IMR-90 (cell line): ENCODE results near the gene PCYT1A. TPM values are rescaled to one million over a fixed set of nuclear protein-coding genes. Genes with fewer than 3 reads are reported as not detected.

Experiments used
- ATAC-seq: fragments of 200-7000 bp; cut with Tn5 transposase; 2 replicates; pipeline ENCODE4 v1.9.1; 2020; ENCODE audit warnings: low read depth, mild to moderate bottlenecking, moderate library complexity
- BruUV-seq: library from RNA; stranded (reverse); fragments of 400-500 nt; replicated peaks from 2 replicates; lab custom pipeline; 2021; lab: Mats Ljungman, UMichigan
- CTCF ChIA-PET: fragments of 300-600 bp; formaldehyde crosslinking; extraction: SDS; loops from one replicate; lab custom pipeline; 2021; ENCODE audit warnings: antibody characterized with exemption; lab: Yijun Ruan, JAX
- POLR2A ChIA-PET: fragments of 300-600 bp; sonication (Branson Sonifier 250); formaldehyde crosslinking; loops from one replicate; lab custom pipeline; 2022; ENCODE audit warnings: antibody characterized with exemption; ENCODE audit not compliant: unreplicated experiment; lab: Charles Lee
- DNase-seq: peaks from one replicate; pipeline ENCODE4 v3.0.0; 2013
- H2AFZ ChIP-seq: replicated peaks from 2 replicates; pipeline ENCODE3; 2013; ENCODE audit warnings: low read length, mild to moderate bottlenecking; ENCODE audit not compliant: poor library complexity
- H2AK5ac ChIP-seq: 2 replicates; pipeline ENCODE4 v1.6.1; 2013; ENCODE audit warnings: low read depth, low read length, inconsistent platforms
- H2AK9ac ChIP-seq: replicated peaks from 2 replicates; pipeline ENCODE3; 2013; ENCODE audit warnings: mild to moderate bottlenecking, low read depth, low read length, moderate library complexity; ENCODE audit not compliant: poor library complexity
- H2BK120ac ChIP-seq: 2 replicates; pipeline ENCODE4 v1.6.1; 2013; ENCODE audit warnings: low read depth, low read length, inconsistent platforms
- H2BK15ac ChIP-seq: 3 replicates; pipeline ENCODE4 v1.6.1; 2013; ENCODE audit warnings: low read depth, low read length, inconsistent platforms
- H2BK20ac ChIP-seq: 2 replicates; pipeline ENCODE4 v1.6.1; 2013; ENCODE audit warnings: low read depth, mild to moderate bottlenecking, inconsistent platforms, low read length, moderate library complexity
- H2BK5ac ChIP-seq: 2 replicates; pipeline ENCODE4 v1.6.1; 2013; ENCODE audit warnings: mild to moderate bottlenecking, low read depth, low read length, inconsistent platforms; ENCODE audit not compliant: poor library complexity, severe bottlenecking
- H3K14ac ChIP-seq: replicated peaks from 2 replicates; pipeline ENCODE4 v1.6.1; 2013; ENCODE audit warnings: low read depth, low read length, inconsistent platforms
- H3K18ac ChIP-seq: 2 replicates; pipeline ENCODE4 v1.6.1; 2013; ENCODE audit warnings: low read depth, low read length, control low read depth
- H3K23ac ChIP-seq: 2 replicates; pipeline ENCODE4 v1.6.1; 2013; ENCODE audit warnings: low read depth, low read length, inconsistent platforms
- H3K27ac ChIP-seq: 2 replicates; pipeline ENCODE4 v1.5.1; 2013; ENCODE audit warnings: mild to moderate bottlenecking, control low read depth, low read length; ENCODE audit not compliant: insufficient read depth
- H3K27me3 ChIP-seq: 2 replicates; pipeline ENCODE4 v1.6.1; 2013; ENCODE audit warnings: low read length; ENCODE audit not compliant: control insufficient read depth, insufficient read depth
- H3K36me3 ChIP-seq: 2 replicates; pipeline ENCODE4 v1.6.1; 2013; ENCODE audit warnings: low read length, mixed read lengths; ENCODE audit not compliant: control insufficient read depth, insufficient read depth
- H3K4ac ChIP-seq: 2 replicates; pipeline ENCODE4 v1.6.1; 2013; ENCODE audit warnings: low read depth, low read length, inconsistent platforms
- H3K4me1 ChIP-seq: 2 replicates; pipeline ENCODE4 v1.6.1; 2013; ENCODE audit warnings: low read length, mixed read lengths; ENCODE audit not compliant: control insufficient read depth, insufficient read depth
- H3K4me2 ChIP-seq: 2 replicates; pipeline ENCODE4 v1.6.1; 2013; ENCODE audit warnings: low read depth, mild to moderate bottlenecking, control low read depth, low read length, moderate library complexity
- H3K4me3 ChIP-seq: 2 replicates; pipeline ENCODE4 v1.5.1; 2013; ENCODE audit warnings: low read depth, mild to moderate bottlenecking, control low read depth, low read length, moderate library complexity; ENCODE audit not compliant: insufficient read depth
- H3K56ac ChIP-seq: 2 replicates; pipeline ENCODE4 v1.6.1; 2013; ENCODE audit warnings: low read length, inconsistent platforms; ENCODE audit not compliant: insufficient read depth; ENCODE audit errors: extremely low read depth
- H3K79me1 ChIP-seq, 2 experiments: 2 replicates each; pipeline ENCODE4 v1.6.1; 2013; ENCODE audit warnings: low read length in 2 of 2, inconsistent platforms in 1 of 2, low read depth in 1 of 2
- H3K9ac ChIP-seq: 2 replicates; pipeline ENCODE4 v1.6.1; 2013; ENCODE audit warnings: low read depth, low read length, control low read depth
- H3K9me1 ChIP-seq: 2 replicates; pipeline ENCODE4 v1.6.1; 2013; ENCODE audit warnings: low read length, inconsistent platforms; ENCODE audit not compliant: insufficient read depth
- H3K9me3 ChIP-seq: 2 replicates; pipeline ENCODE4 v1.6.1; 2013; ENCODE audit warnings: low read length; ENCODE audit not compliant: control insufficient read depth, insufficient read depth
- H4K20me1 ChIP-seq: 2 replicates; pipeline ENCODE4 v1.6.1; 2013; ENCODE audit warnings: low read length, inconsistent platforms; ENCODE audit not compliant: insufficient read depth
- H4K5ac ChIP-seq: 2 replicates; pipeline ENCODE4 v1.6.1; 2013; ENCODE audit warnings: mild to moderate bottlenecking, low read depth, low read length, control low read depth
- H4K8ac ChIP-seq, 2 experiments: 2 replicates each; pipeline ENCODE4 v1.6.1; 2013; ENCODE audit warnings: low read depth in 2 of 2, low read length in 2 of 2, control low read depth in 1 of 2, inconsistent platforms in 1 of 2
- H4K91ac ChIP-seq: 2 replicates; pipeline ENCODE4 v1.6.1; 2013; ENCODE audit warnings: low read depth, low read length, inconsistent platforms; ENCODE audit not compliant: insufficient read depth
- BHLHE40 ChIP-seq: fragments of 150-350 bp; IDR thresholded peaks from 2 replicates; pipeline ENCODE4 v1.6.1; 2016; ENCODE audit warnings: mild to moderate bottlenecking, low read depth, low read length
- CEBPB ChIP-seq: IDR thresholded peaks from 2 replicates; pipeline ENCODE4 v1.6.1; 2012; ENCODE audit warnings: low read depth, low read length, improper control_type of control experiment
- MAFK ChIP-seq: IDR thresholded peaks from 2 replicates; pipeline ENCODE4 v1.6.1; 2012; ENCODE audit warnings: low read depth, low read length, improper control_type of control experiment
- POLR2A ChIP-seq: IDR thresholded peaks from 2 replicates; pipeline ENCODE4 v1.6.1; 2012; ENCODE audit warnings: mild to moderate bottlenecking, low read depth, low read length
- RCOR1 ChIP-seq: IDR thresholded peaks from 2 replicates; pipeline ENCODE4 v1.6.1; 2012; ENCODE audit warnings: mild to moderate bottlenecking, low read length, improper control_type of control experiment; ENCODE audit not compliant: insufficient replicate concordance
- SMC3 ChIP-seq: fragments of 150-350 bp; IDR thresholded peaks from 2 replicates; pipeline ENCODE4 v1.6.1; 2016; ENCODE audit warnings: low read depth, mild to moderate bottlenecking, antibody characterized with exemption, low read length, moderate library complexity
- WGBS, 2 experiments: methylation state at CpG; one replicate each; pipeline versions ENCODE4 v1.1.5 to v1.1.7; 2013; ENCODE audit warnings: missing lambda C conversion rate in 2 of 2; ENCODE audit not compliant: insufficient read length in 1 of 2; ENCODE audit errors: extremely low coverage in 2 of 2; 5-methylcytosine and 5-hydroxymethylcytosine counted together
- dilution Hi-C: fragments of 300-500 bp; cut with HindIII; formaldehyde crosslinking; loops from one replicate; pipeline ENCODE4 v1.14.3; 2018; ENCODE audit warnings: low sequenced_read_pairs; ENCODE audit not compliant: unreplicated experiment
- in situ Hi-C: fragments of 300-500 bp; cut with MboI; formaldehyde crosslinking; loops from 3 replicates; pipeline ENCODE4 v1.14.3; 2019; ENCODE audit warnings: low sequenced_read_pairs, inconsistent platforms, mixed read lengths
- intact Hi-C: fragments of 100-400 bp; cut with micrococcal nuclease; formaldehyde crosslinking; loops from 2 replicates; pipeline ENCODE4 v1.10.0; 2022
- polyA plus RNA-seq, 3 experiments: library from polyadenylated mRNA; depleted of rRNA; stranded (reverse); fragments of >200 nt; gene quantifications; 2 replicates each; pipeline ENCODE4 v1.2.3, GENCODE V29; 2012; ENCODE audit warnings: low replicate concordance in 1 of 3
- total RNA-seq: library from RNA; depleted of rRNA; stranded (reverse); fragments of >200 nt; gene quantifications from 2 replicates; pipeline ENCODE4 v1.2.3, GENCODE V29; 2012

The PCYT1A gene
- total and polyA plus RNA-seq, 2 of the 4 experiments (the other 2 are of a cell fraction): 62.8 to 127 TPM

DNA sequence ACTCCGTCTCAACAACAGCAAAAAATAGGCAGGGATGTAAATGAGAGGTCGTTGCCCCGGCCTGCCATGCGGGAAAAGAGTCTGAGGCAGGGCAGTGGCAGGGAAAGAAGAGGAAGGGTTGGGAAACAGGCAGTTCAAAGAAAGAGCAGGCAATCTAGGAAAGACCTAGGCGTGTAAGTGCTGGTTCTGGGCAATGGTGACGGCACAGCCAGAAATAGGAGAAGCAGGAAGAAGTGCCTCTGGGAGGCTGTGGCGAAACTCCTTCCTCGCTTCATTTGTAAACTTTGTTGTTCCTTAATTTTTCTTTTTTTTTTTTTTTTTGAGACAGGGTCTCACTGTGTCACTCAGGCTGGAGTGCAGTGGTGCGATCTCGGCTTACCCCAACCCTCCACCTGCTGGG lies 66.9 kb downstream of the PCYT1A start:
- H3K4me2 ChIP-seq: no peak overlapping the region
- in situ Hi-C loops: no loop called here
- H3K9me1 ChIP-seq: 0 out of 2 replicates have a peak, but pooled peaks cover 3% of the 10 kb centered on the region
- no TSS peak for BruUV-seq
- no peak overlapping the region for H2BK120ac ChIP-seq
- no peak overlapping the region for H2BK20ac ChIP-seq
- intact Hi-C loops: no loop called here
- H4K91ac ChIP-seq: no peak overlapping the region
- H3K4me3 ChIP-seq: no peak overlapping the region
- no peak overlapping the region for H4K5ac ChIP-seq
- no peak overlapping the region for H3K14ac ChIP-seq
- H4K20me1 ChIP-seq: no peaks in the 10 kb centered on the region; the same call in 1 of the 2 replicates
- ATAC-seq (no peak), DNase-seq (no peak)
- ChIA-PET POLR2A (no interaction called here), CTCF (no interaction called here)
- no peak overlapping the region for H2AFZ ChIP-seq
- H3K23ac ChIP-seq: no peak overlapping the region
- dilution Hi-C loops: no loop called here
- H3K9ac ChIP-seq: no peak overlapping the region
- H3K9me3 ChIP-seq: no peaks in the 10 kb centered on the region
- H2BK15ac ChIP-seq: no peak overlapping the region
- peaks cover 9% of the 10 kb centered on the region; the same call in 1 of the 2 replicates for H3K27me3 ChIP-seq
- H2BK5ac ChIP-seq: no peak overlapping the region
- no peak overlapping the region for H3K56ac ChIP-seq
- no peak for TF ChIP-seq MAFK
- no peak for TF ChIP-seq RCOR1
- TF ChIP-seq CEBPB: no peak
- TF ChIP-seq SMC3: no peak
- TF ChIP-seq BHLHE40: no peak
- TF ChIP-seq POLR2A: no peak
- H3K18ac ChIP-seq: no peak overlapping the region
- no peak overlapping the region for H3K27ac ChIP-seq
- H3K4me1 ChIP-seq: 0 out of 2 replicates have a peak, but pooled peaks cover 2% of the 10 kb centered on the region
- H3K36me3 ChIP-seq: no peaks in the 10 kb centered on the region
- H4K8ac ChIP-seq: no peak overlapping the region
- no peak overlapping the region for H3K4ac ChIP-seq
- no CpG with 5 or more reads among the region's 10 CpGs for WGBS, 2 experiments
- H2AK9ac ChIP-seq: no peak overlapping the region
- H2AK5ac ChIP-seq: no peak overlapping the region
- no peaks in the 10 kb centered on the region for H3K79me1 ChIP-seq
